Islet precursor cell (in vitro differentiated cells): ENCODE measurements around the gene KRTAP4-3.
"Not testable (repeated sequence)": the region's sequence is repeated elsewhere in the genome, so short reads cannot be mapped to it uniquely, and the experiment has no call there.

Experiments
- DNase-seq: peaks from one replicate; pipeline ENCODE4 v3.0.0-alpha.2; 2018

KRTAP4-3 gene

DNA sequence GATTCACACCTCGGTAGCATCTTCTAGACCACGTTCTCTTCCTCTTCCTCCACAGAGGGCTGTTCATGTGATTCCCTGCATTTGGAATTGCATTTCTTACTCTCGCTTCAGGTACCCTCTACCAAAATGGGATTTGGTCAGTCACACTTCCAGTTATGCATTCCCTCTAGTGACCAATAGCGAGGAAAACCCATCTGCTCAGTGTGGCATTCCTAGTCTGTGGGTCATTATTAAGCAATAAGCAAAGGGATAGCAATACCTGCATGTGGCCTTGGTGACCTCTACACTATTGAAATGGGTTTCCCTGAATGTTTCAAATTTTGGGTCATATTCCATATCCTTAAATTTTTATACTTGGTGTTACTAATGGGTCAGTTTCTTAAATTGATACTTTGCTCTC lies 18.0 kb downstream of the KRTAP4-3 start:
- no peak for DNase-seq

DNA sequence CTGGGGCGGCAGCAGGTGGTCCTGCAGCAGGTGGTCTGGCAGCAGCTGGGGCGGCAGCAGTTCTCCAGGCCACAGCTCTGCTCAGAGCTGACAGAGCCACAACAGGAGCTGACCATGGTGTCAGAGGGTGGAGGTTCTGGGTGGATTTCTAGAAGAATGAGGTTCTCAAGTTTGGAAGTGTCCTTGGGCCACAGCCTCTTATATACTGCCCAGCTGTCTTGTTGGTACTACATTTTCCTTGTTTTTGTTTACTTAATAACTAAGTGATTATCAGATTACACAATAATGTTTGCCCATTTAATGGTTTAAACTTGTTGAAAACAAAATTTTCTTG lies 18.4 kb downstream of the KRTAP4-3 start, which contains the start of gene KRTAP4-5:
Gene KRTAP4-5, minus strand, starts transcription at position 174 of the 334 bp plus-strand sequence. Its CDS starts 58 bp downstream, at position 116.
- no peak for DNase-seq

DNA sequence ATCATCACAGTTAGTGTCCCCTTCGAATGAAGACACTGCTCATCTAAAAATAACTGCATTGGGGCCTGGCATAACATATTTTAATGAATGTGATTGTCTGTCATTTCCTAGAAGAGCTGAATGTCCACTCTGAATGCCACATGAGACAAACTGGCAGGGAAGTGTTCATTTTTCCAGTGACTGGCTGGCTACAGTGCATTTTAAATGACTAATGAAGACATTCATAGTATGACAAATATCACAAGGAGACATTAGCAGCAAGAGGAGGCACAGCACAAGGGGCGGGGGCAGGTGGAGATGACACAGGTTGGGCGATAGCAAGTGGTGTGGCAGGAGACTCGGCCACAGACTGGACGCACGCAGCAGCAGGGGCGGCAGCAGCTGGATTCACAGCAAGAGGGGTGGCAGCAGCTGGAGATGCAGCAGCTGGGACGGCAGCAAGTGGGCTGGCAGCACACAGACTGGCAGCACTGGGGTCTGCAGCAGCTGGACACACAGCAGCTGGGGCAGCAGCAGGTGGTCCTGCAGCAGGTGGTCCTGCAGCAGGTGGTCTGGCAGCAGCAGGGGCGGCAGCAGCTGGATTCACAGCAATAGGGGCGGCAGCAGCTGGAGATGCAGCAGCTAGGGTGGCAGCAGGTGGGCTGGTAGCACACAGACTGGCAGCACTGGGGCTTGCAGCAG lies 18.9 kb downstream of the KRTAP4-3 start:
- DNase-seq: not testable (repeated sequence)

DNA sequence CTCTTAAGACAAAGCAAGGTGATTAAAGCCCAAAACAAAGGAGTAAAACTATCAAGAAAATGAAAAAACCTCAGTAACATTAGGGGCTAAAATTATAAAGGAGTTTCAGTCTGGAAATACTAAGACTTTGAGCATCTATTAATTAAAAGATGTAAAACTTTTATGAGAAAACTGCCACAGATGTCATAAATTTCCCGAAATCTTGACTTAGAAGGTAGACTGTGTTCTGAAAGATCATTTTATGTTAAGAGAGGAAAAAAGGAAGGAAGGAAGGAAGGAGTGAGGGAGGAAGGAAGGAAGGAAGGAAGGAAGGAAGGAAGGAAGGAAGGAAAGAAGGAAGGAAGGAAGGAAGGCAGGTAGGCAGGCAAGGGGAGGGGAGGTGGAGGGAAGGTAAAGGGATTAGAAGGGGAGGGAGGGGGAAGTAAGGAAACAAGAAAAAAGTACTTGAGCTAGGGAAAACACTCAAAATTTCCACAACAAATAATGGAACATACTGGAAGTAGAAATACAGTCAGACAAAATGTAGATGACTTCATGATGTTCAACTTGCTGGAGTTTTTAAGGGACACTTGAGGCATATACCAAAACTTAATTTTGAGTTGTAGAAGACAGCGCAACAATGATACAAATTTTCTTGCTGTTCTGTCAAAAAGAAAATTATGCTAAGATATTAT lies 20.4 kb downstream of the KRTAP4-3 start:
- DNase-seq: no peak

GRCh38 chr17:41145261-41145660 lies 22.8 kb downstream of the KRTAP4-3 start:
- no peak for DNase-seq

GRCh38 chr17:41144846-41145245 lies 23.2 kb downstream of the KRTAP4-3 start:
- no peak for DNase-seq

DNA sequence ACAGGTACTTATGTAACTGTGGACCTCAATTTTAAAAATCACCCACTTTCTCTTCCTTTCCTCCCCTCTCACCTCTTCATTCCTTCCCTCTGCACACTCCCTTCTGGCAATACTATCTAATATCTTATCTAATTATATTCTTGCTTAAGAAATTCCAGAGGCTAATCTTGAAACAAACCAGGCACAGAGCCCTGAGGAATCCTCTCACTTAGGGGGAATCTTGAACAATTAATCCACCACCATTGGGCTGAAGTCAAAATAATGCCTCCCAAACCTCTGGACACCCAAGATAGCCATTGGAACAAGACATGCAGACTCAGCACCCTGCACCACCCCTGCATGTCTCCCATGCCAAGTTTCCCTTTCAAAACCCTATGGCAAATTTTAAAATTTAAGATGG lies 26.7 kb downstream of the KRTAP4-3 start:
- no peak for DNase-seq

DNA sequence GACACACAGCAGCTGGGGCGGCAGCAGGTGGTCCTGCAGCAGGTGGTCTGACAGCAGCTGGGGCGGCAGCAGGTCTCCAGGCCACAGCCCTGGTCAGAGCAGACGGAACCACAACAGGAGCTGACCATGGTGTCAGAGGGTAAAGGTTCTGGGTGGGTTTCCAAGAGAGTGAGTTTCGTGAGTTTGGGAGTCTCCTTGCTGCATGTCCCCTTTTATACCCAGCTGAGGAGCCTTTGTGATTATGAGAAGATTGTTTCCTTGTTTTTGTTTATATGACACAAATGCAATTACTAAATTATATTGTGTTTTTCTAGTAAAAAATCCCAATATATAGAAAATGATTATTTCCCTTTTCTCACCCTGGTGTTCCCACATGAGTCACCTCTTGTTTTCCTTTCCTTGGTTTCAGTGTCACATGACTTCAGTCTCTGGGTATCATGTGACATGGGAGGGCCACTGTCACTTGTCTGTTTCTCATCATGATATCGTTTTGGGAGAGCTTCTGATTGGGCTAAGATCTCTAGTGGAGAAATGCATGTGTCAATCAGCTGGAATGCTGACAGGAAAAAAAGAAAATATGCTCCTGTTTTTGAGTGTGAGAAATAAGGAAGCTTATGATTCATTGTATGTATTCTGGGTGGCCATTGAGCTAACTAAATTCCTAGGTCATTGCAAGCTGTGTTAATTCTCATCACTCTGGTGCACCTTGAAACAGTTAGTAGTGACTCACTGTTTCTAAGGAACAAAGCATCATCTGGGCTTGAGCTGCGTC lies 27.5 kb downstream of the KRTAP4-3 start, which contains the start of gene KRTAP4-6:
Gene KRTAP4-6, minus strand, starts transcription at position 185 of the 772 bp plus-strand sequence. Its CDS starts 57 bp downstream, at position 128.
- DNase-seq: no peak

DNA sequence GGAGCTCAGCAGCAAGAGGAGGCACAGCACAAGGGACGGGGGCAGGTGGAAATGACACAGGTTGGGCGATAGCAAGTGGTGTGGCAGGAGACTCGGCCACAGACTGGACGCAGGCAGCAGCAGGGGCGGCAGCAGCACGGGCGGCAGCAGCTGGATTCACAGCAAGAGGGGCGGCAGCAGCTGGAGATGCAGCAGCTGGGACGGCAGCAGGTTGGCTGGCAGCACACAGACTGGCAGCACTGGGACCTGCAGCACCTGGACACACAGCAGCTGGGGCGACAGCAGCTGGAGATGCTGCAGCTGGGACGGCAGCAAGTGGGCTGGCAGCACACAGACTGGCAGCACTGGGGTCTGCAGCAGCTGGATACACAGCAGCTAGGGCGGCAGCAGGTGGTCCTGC lies 28.2 kb downstream of the KRTAP4-3 start:
- not testable (repeated sequence) for DNase-seq

- DNase-seq: no peak
These were observed 33.9 kb downstream of the KRTAP4-3 start for GRCh38 chr17:41133880-41134735.

- DNase-seq: no peak
These were observed 36.0 kb downstream of the KRTAP4-3 start for GRCh38 chr17:41131979-41132378.

- DNase-seq: no peak
These were observed 40.6 kb downstream of the KRTAP4-3 start for GRCh38 chr17:41127371-41127770.

- DNase-seq: no peak
These were observed 41.6 kb downstream of the KRTAP4-3 start for GRCh38 chr17:41126412-41126811.

- no peak for DNase-seq
These were observed 43.0 kb downstream of the KRTAP4-3 start for GRCh38 chr17:41125064-41125463.

- not testable (repeated sequence) for DNase-seq
These were observed 44.0 kb downstream of the KRTAP4-3 start, which contains the start of gene KRTAP4-12 for GRCh38 chr17:41123991-41124371. KRTAP4-12 (minus strand) TSS chr17:41124182; CDS start chr17:41124122, 60 bp downstream.

GRCh38 chr17:41123292-41123990 lies 44.6 kb downstream of the KRTAP4-3 start:
- not testable (repeated sequence) for DNase-seq

GRCh38 chr17:41121742-41122141 lies 46.3 kb downstream of the KRTAP4-3 start:
- DNase-seq: no peak

DNA sequence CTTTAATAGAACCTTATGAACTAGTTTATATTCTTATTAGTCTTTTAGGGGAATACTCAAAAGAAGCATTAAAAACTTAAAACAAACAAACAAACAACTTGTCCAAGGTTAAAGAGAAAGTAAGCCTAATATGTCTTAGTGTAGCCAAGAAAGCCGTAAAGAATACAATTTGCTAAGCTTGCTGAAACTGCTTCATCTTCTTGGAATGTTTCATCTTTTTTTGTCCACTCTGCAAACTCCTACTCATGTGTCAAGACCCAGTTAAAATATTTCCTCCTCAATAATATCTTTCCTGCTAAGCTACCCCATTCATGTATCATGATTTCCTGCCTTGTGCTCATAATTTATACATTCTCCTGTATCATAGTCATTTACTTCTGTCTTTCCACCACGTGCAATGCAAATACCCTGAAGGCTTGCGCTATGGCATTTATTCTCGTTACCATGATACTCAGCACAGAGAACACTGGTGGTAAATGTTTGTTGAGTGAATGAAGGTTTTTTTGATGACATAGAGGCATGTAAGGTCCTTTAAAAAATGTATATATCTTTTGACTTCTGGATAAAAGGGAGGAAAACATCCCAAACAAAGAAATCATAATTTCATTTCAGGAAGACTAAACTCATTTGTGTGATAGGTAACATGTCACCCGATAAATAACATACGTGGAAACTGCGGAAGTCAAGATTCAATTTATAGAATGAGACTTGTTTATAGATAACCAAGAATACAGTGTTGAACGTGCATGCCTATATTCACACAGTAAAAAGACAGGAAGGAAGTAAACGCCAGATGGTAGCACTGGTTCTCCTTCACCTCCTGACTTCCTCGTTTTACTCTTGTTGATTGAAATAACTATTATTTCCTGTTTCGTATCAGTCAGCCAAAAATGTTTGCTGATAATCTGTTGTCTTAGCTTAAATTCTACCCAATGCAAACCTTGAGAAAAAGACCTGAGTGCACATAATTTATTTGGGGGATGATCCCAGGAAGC lies 48.0 kb downstream of the KRTAP4-3 start:
- not testable (repeated sequence) for DNase-seq

- no peak for DNase-seq
These were observed 49.3 kb downstream of the KRTAP4-3 start for GRCh38 chr17:41118721-41119120.

DNA sequence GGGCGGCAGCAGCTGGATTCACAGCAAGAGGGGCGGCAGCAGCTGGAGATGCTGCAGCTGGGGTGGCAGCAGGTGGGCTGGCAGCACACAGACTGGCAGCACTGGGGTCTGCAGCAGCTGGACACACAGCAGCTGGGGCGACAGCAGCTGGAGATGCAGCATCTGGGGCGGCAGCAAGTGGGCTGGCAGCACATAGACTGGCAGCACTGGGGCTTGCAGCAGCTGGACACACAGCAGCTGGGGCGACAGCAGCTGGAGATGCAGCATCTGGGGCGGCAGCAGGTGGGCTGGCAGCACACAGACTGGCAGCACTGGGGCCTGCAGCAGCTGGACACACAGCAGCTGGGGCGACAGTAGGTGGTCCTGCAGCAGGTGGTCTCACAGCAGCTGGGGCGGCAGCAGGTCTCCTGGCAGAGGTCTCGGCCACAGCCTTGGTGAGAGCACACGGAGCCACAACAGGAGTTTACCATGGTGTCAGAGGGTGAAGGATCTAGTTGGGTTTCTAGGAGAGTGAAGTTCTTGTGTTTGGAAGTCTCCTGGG lies 50.1 kb downstream of the KRTAP4-3 start, which contains the start of gene KRTAP4-11:
Gene KRTAP4-11, minus strand, starts transcription at position 528 of the 541 bp plus-strand sequence. Its CDS starts 58 bp downstream, at position 470.
- DNase-seq: not testable (repeated sequence)
